Measurements from ENCODE around the gene FBXO5.

Gene FBXO5

GRCh38 chr6:152948150-152948768 lies 34.6 kb downstream of the FBXO5 start:
- peak; percentile 52 for DNase-seq

- DNase-seq: no peak
Measured at GRCh38 chr6:152946995-152947394, 35.8 kb downstream of the FBXO5 start.

GRCh38 chr6:152946484-152946883 lies 36.4 kb downstream of the FBXO5 start:
- no peak for DNase-seq

- DNase-seq: no peak
Measured at GRCh38 chr6:152943260-152943897, 39.5 kb downstream of the FBXO5 start.

- no peak for DNase-seq
Measured at GRCh38 chr6:152942319-152942869, 40.4 kb downstream of the FBXO5 start.

GRCh38 chr6:152941746-152942145 lies 41.1 kb downstream of the FBXO5 start:
- no peak for DNase-seq

- no peak for DNase-seq
Measured at GRCh38 chr6:152932865-152933264, 50.0 kb downstream of the FBXO5 start.

GRCh38 chr6:152922706-152923105 lies 60.1 kb downstream of the FBXO5 start:
- no peak for DNase-seq

Measured in suppressor macrophage treated with lipopolysaccharide for 4 hours (primary cell).